Uterus (tissue), 4 donors: ENCODE results near the gene DIRAS1. TPM values are rescaled to one million over a fixed set of nuclear protein-coding genes. Genes with fewer than 3 reads are reported as not detected.

ENCODE experiments used
- DNase-seq, 2 donors: peaks; one replicate each; pipeline ENCODE4 v3.0.0-alpha.2; 2019 to 2020
- H3K27ac ChIP-seq, 2 donors: fragments of 200-600 bp; sonication (generic); 1 replicate in 1 of 2; 2 replicates in 1 of 2; pipeline ENCODE4 v1.5.1; 2016 to 2018
- H3K27me3 ChIP-seq, 2 donors: fragments of 200-600 bp; sonication (generic); one replicate each; pipeline ENCODE4 v1.5.1; 2018 to 2019; ENCODE audit warnings: control low read depth in 1 of 2
- H3K36me3 ChIP-seq, 2 donors: fragments of 200-600 bp; sonication (generic); one replicate each; pipeline ENCODE4 v1.5.1; 2019; ENCODE audit warnings: control low read depth in 1 of 2
- H3K4me1 ChIP-seq, 2 donors: fragments of 200-600 bp; sonication (generic); one replicate each; pipeline ENCODE4 v1.5.1; 2018 to 2019; ENCODE audit warnings: control low read depth in 1 of 2
- H3K4me3 ChIP-seq, 2 donors: fragments of 200-600 bp; sonication (generic); 1 replicate in 1 of 2; 2 replicates in 1 of 2; pipeline ENCODE4 v1.5.1; 2018 to 2019; ENCODE audit warnings: mild to moderate bottlenecking in 1 of 2
- H3K9me3 ChIP-seq, 2 donors: fragments of 200-600 bp; sonication (generic); one replicate each; pipeline ENCODE4 v1.5.1; 2019; ENCODE audit warnings: control low read depth in 1 of 2
- CTCF ChIP-seq, 4 experiments: fragments of 200-600 bp in 2 of 4; fragments of 450-650 bp in 2 of 4; sonication (generic) in 2 of 4; IDR thresholded peaks; one replicate each; pipeline ENCODE4 v1.5.1; 2016 to 2019; ENCODE audit warnings: antibody characterized with exemption in 4 of 4, mild to moderate bottlenecking in 2 of 4, moderate library complexity in 1 of 4
- POLR2A ChIP-seq, 2 donors: fragments of 450-650 bp; IDR thresholded peaks; one replicate each; pipeline ENCODE4 v1.6.1; 2016; ENCODE audit warnings: antibody characterized with exemption in 2 of 2, mild to moderate bottlenecking in 1 of 2, moderate library complexity in 1 of 2
- intact Hi-C: fragments of 100-400 bp; cut with DNase I; formaldehyde crosslinking; loops from one replicate; pipeline ENCODE4 v1.15.1; 2023; ENCODE audit warnings: low total_unique reads
- total RNA-seq, 4 donors: library from RNA; depleted of rRNA in 3 of 4; stranded (reverse); fragments of >200 nt in 3 of 4; gene quantifications; one replicate each; pipeline versions ENCODE4 v1.1.0 to v1.2.4, GENCODE V29; 2014 to 2023
- donor health status: DM: yes; HTN: yes; CAD: no.

Gene DIRAS1
- total RNA-seq, 4 donors from 2014 or later = 1.0 to 34.1 (median 4.9) TPM

DNA sequence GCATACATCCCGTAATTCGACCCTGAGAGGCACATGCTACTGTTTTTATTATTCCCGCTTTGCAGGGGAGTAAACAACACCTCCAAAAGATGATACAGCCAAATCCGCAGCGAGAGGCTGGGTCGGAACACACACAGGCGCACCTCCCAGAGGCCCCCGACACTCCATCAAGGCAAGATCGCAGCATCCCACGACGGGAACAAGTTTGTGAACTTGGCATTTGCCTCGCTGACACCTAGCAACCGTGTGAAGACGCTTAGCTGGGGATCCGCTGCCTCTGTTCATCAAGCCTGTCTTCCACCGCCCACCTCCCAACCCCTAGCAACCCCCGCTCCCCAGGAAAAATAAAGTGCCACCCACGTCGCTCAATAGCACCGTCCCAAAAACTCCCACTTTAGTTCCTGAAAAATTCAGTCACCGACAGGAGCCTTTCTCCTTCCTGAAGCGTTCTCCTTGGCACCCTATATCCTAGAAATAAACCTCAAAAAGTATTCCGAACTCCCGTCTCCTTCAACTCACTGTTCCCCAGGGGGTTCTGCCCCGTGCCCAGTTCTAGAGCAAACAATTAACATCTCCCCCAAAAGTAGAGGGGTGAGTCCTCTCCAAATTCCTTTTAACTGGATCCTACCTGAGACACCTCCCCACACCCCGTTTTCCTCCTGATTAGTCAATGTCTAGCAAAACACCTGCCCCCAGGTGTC is 20.4 kb downstream of the DIRAS1 start:
- Histone ChIP-seq H3K4me1 (peaks cover 0 to 8% of the 10 kb centered on the region in 2 donors), H3K27me3 (no peaks in the 10 kb centered on the region), H3K27ac (no peak overlapping the region), H3K4me3 (no peak overlapping the region), H3K36me3 (no peaks in the 10 kb centered on the region), H3K9me3 (no peaks in the 10 kb centered on the region)
- intact Hi-C loops = no loop called here
- TF ChIP-seq CTCF (IDR thresholded peaks at IDR 0.05) = no peak
- TF ChIP-seq POLR2A (IDR thresholded peaks at IDR 0.05) = no peak
- DNase-seq = no peak

GRCh38 chr19:2699413-2700140 is 21.6 kb downstream of the DIRAS1 start:
- H3K36me3 ChIP-seq = no peaks in the 10 kb centered on the region
- H3K27me3 ChIP-seq = no peaks in the 10 kb centered on the region
- DNase-seq = no peak
- no peaks in the 10 kb centered on the region for H3K9me3 ChIP-seq
- H3K4me3 ChIP-seq = no peak overlapping the region
- no peak overlapping the region for H3K27ac ChIP-seq
- H3K4me1 ChIP-seq = peaks cover 0 to 8% of the 10 kb centered on the region in 2 donors
- intact Hi-C loops = no loop called here
- TF ChIP-seq CTCF (IDR thresholded peaks at IDR 0.05) = no peak
- TF ChIP-seq POLR2A (IDR thresholded peaks at IDR 0.05) = no peak

DNA sequence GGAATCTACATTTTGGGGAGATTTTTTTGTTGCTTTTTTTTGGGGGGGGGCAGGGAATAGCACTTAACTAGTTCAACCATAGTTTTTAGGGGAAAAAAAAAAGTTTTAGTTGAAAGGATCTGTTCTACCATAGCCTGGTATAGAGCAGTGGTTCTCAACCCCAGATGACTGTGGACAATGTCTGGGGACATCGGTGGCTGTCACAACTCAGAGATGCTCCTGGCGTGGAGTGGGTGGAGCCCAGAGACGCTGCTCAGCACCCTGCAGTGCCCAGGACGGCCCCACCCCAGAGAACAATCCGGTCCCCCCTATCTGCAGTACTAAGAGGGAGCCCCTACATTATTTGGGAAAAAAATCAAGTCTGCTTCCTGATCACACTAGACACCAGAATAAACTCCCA is 27.0 kb downstream of the DIRAS1 start:
- TF ChIP-seq CTCF (IDR thresholded peaks at IDR 0.05) (no peak), POLR2A (IDR thresholded peaks at IDR 0.05) (no peak)
- Histone ChIP-seq H3K36me3 (no peaks in the 10 kb centered on the region), H3K9me3 (no peaks in the 10 kb centered on the region), H3K27ac (no peak overlapping the region), H3K4me1 (no peaks in the 10 kb centered on the region), H3K4me3 (no peak overlapping the region), H3K27me3 (no peaks in the 10 kb centered on the region)
- intact Hi-C loops = no loop called here
- no peak for DNase-seq

- intact Hi-C loops = no loop called here
- no peak for TF ChIP-seq CTCF (IDR thresholded peaks at IDR 0.05)
- no peak for TF ChIP-seq POLR2A (IDR thresholded peaks at IDR 0.05)
- Histone ChIP-seq H3K4me1 (no peaks in the 10 kb centered on the region), H3K27me3 (no peaks in the 10 kb centered on the region), H3K9me3 (no peaks in the 10 kb centered on the region), H3K36me3 (no peaks in the 10 kb centered on the region), H3K4me3 (no peak overlapping the region), H3K27ac (no peak overlapping the region)
- DNase-seq = no peak
Observed at GRCh38 chr19:2693492-2694160, 27.5 kb downstream of the DIRAS1 start.

GRCh38 chr19:2691951-2692350 is 29.2 kb downstream of the DIRAS1 start:
- no peaks in the 10 kb centered on the region for H3K9me3 ChIP-seq
- no peak overlapping the region for H3K27ac ChIP-seq
- intact Hi-C loops = no loop called here
- DNase-seq = no peak
- H3K36me3 ChIP-seq = no peaks in the 10 kb centered on the region
- no peaks in the 10 kb centered on the region for H3K4me1 ChIP-seq
- H3K27me3 ChIP-seq = no peaks in the 10 kb centered on the region
- no peak for TF ChIP-seq POLR2A (IDR thresholded peaks at IDR 0.05)
- no peak for TF ChIP-seq CTCF (IDR thresholded peaks at IDR 0.05)
- H3K4me3 ChIP-seq = no peak overlapping the region
